ENCODE data around the gene SDHD. TPM values are rescaled to one million over a fixed set of nuclear protein-coding genes. Genes with fewer than 3 reads are reported as not detected.

The SDHD gene
- total and polyA plus RNA-seq, 10 of the 15 experiments (the other 5 are each of a cell fraction or from before 2014, with no cell fraction given) = 114 to 775 (median 187) TPM

GRCh38 chr11:112114460-112114859, 27.8 kb downstream of the SDHD start:
- no peak for DNase-seq (ENCODE audit: low read depth, low spot score)
- no peaks in the 10 kb centered on the region; the same call in 2 of the 3 replicates for H3K9me3 ChIP-seq (replicated peaks; ENCODE audit: control insufficient read depth, insufficient read depth, low read length)
- H3K79me2 ChIP-seq (ENCODE audit: control insufficient read depth, insufficient read depth, low read length) = no peaks in the 10 kb centered on the region
- SMC1A ChIA-PET (ENCODE audit: uncharacterized antibody, unreplicated experiment) = interaction anchor here (0.7 to 4.0 kb wide), 7 partner anchors 11 to 309 kb away, joined by 3 to 29 read pairs (median 3); no protein-coding TSS in a partner anchor
- no TSS peak for BruUV-seq (replicated peaks)
- no peak overlapping the region for H3K4me3 ChIP-seq
- H3K4me1 ChIP-seq (ENCODE audit: control insufficient read depth, insufficient read depth, low read length) = no peaks in the 10 kb centered on the region; the same call in 1 of the 2 replicates
- in situ Hi-C loops (cut with MboI) (loop anchor here (5.0 kb wide), 1 partner anchor 168 kb away; no protein-coding TSS in a partner anchor), intact Hi-C loops (cut with micrococcal nuclease; ENCODE audit: unreplicated experiment) (loop anchor here (5.0 kb wide), 1 partner anchor 63 kb away; the partner anchor contains the start of gene BCO2)
- no peak for FAIRE-seq
- no peak for ATAC-seq
- no peaks in the 10 kb centered on the region for H3K36me3 ChIP-seq (ENCODE audit: control insufficient read depth in 2 of 2, insufficient read depth in 2 of 2, low read length in 1 of 2)
- no peak overlapping the region for H3K27ac ChIP-seq (ENCODE audit: control insufficient read depth, insufficient read depth)
- no peak overlapping the region for H2AFZ ChIP-seq (ENCODE audit: control insufficient read depth, low read depth, low read length)
- no peak for TF ChIP-seq NR2C2 (IDR thresholded peaks at IDR 0.05; ENCODE audit: borderline replicate concordance, control insufficient read depth, insufficient read length, low read depth)
- no peak for TF ChIP-seq TARDBP (IDR thresholded peaks at IDR 0.05; ENCODE audit: borderline replicate concordance)
- TF ChIP-seq SMAD5 (IDR thresholded peaks at IDR 0.05; ENCODE audit: low read depth) = no peak
- TF ChIP-seq CBFB (IDR thresholded peaks at IDR 0.05; ENCODE audit: low read depth) = no peak
- TF ChIP-seq PBX3 (IDR thresholded peaks at IDR 0.05; ENCODE audit: insufficient replicate concordance, low read depth, low read length) = no peak
- no peak for TF ChIP-seq ZNF592 (IDR thresholded peaks at IDR 0.05)
- no peak for TF ChIP-seq MLLT1 (IDR thresholded peaks at IDR 0.05)
- no peak for TF ChIP-seq YY1 (IDR thresholded peaks at IDR 0.05; ENCODE audit: low read depth, low read length)
- TF ChIP-seq EZH2 (IDR thresholded peaks at IDR 0.05; ENCODE audit: borderline replicate concordance, control insufficient read depth, low read depth, low read length) = no peak
- TF ChIP-seq IRF4 (IDR thresholded peaks at IDR 0.05; ENCODE audit: low read depth, low read length) = no peak
- TF ChIP-seq TCF7 (IDR thresholded peaks at IDR 0.05; ENCODE audit: borderline replicate concordance) = no peak
- no peak for TF ChIP-seq MEF2A (IDR thresholded peaks at IDR 0.05; ENCODE audit: insufficient read depth, low read depth, low read length)
- no peak for TF ChIP-seq POU2F2 (IDR thresholded peaks at IDR 0.05; ENCODE audit: borderline replicate concordance, low read depth, low read length)
- TF ChIP-seq MAX (IDR thresholded peaks at IDR 0.05; ENCODE audit: low read depth, low read length) = no peak
- TF ChIP-seq NBN (IDR thresholded peaks at IDR 0.05) = no peak
- RAD21 ChIA-PET (ENCODE audit: unreplicated experiment) = interaction anchor here (2.7 kb wide), 1 partner anchor 166 kb away, joined by 16 read pairs; no protein-coding TSS in a partner anchor
- no peaks in the 10 kb centered on the region for H3K27me3 ChIP-seq (replicated peaks in 1 of 2; ENCODE audit: control insufficient read depth in 2 of 2, insufficient read depth in 2 of 2, low read length in 1 of 2)
- H3K9ac ChIP-seq (ENCODE audit: control insufficient read depth, insufficient read depth, low read length) = no peak overlapping the region
- CTCF ChIA-PET = interaction anchor here (0.8 to 8.9 kb wide), 22 partner anchors 7 to 183 kb away, joined by 3 to 121 read pairs (median 6); partner anchors contain the start of genes BCO2, SDHD and TIMM8B
- H4K20me1 ChIP-seq (ENCODE audit: control insufficient read depth, insufficient read depth) = no peaks in the 10 kb centered on the region
- POLR2A ChIA-PET = no interaction called here
- H3K4me2 ChIP-seq (ENCODE audit: control insufficient read depth, insufficient read depth) = no peak overlapping the region
- WGBS (ENCODE audit: insufficient coverage, insufficient replicate concordance, low lambda C conversion rate, missing lambda C conversion rate) = 98% methylated on average over 2 of the region's 2 CpGs
